ENCODE measurements around the gene EEF1A2. TPM values are rescaled to one million over a fixed set of nuclear protein-coding genes. Genes with fewer than 3 reads are reported as not detected.

EEF1A2 gene
- total and polyA plus RNA-seq, 12 donors = 59.5 to 407 (median 139) TPM

DNA sequence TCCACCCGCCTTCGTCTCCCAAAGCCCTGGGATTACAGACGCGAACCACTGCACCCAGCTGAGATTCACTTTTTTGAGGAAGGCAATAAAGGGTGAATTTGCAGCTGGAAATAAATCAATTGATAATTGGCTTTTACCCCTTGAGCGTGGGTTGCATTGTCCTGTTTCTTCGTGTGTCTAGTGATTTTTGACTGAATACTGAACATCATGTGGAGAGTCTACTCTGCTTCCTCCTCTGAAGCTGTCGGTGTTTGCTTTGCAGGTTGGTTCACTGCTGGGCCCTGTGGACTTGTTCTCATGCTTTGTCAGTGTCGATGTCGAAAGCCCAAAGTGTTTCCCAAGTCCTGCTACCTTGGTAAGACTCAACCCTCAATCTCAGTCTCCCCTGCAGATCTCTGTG, 5.8 kb upstream of the EEF1A2 start:
- no peaks in the 10 kb centered on the region for H3K4me1 ChIP-seq (replicated peaks in 1 of 2)
- no peaks in the 10 kb centered on the region for H3K36me3 ChIP-seq (replicated peaks in 1 of 2)
- H3K27ac ChIP-seq = no peak overlapping the region
- WGBS, 4 donors = 88 to 95% (median 92%) methylated on average over 9 of the region's 9 CpGs
- intact Hi-C loops (cut with DNase I) = no loop called here
- H3K4me3 ChIP-seq = no peak overlapping the region
- DNase-seq = no peak
- no peaks in the 10 kb centered on the region for H3K9me3 ChIP-seq (replicated peaks in 1 of 3)
- no peaks in the 10 kb centered on the region for H3K27me3 ChIP-seq
- TF ChIP-seq, protein P1, sequence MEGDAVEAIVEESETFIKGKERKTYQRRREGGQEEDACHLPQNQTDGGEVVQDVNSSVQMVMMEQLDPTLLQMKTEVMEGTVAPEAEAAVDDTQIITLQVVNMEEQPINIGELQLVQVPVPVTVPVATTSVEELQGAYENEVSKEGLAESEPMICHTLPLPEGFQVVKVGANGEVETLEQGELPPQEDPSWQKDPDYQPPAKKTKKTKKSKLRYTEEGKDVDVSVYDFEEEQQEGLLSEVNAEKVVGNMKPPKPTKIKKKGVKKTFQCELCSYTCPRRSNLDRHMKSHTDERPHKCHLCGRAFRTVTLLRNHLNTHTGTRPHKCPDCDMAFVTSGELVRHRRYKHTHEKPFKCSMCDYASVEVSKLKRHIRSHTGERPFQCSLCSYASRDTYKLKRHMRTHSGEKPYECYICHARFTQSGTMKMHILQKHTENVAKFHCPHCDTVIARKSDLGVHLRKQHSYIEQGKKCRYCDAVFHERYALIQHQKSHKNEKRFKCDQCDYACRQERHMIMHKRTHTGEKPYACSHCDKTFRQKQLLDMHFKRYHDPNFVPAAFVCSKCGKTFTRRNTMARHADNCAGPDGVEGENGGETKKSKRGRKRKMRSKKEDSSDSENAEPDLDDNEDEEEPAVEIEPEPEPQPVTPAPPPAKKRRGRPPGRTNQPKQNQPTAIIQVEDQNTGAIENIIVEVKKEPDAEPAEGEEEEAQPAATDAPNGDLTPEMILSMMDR (IDR thresholded peaks at IDR 0.05) = no peak
- no peak for TF ChIP-seq POLR2A (IDR thresholded peaks at IDR 0.05)

DNA sequence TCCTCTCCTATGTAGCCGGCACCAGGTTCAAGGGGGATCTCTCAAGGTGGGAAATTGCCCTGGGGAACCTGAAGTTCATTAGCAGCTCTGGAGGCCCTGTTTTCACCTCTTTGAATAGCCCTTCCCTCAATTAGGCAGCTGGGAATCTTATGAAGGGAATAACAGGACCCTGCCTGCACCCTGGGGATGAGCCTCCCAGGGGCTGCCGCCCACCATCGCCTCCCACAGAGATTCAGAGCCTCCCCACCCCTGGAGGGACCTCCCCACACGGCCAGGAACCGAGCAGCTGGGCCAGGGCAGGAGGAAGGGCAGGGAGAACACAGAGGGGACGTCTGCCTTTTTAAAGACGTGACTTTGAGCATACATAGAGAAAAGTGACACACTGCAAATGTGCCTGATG, 4.6 kb upstream of the EEF1A2 start:
- 53 to 61% (median 54%) methylated on average over 6 to 7 of the region's 7 CpGs for WGBS, 4 donors
- intact Hi-C loops (cut with DNase I) = no loop called here
- no peaks in the 10 kb centered on the region for H3K9me3 ChIP-seq (replicated peaks in 1 of 3)
- H3K4me3 ChIP-seq = no peak overlapping the region
- H3K4me1 ChIP-seq (replicated peaks in 1 of 2) = peaks cover 0 to 4% of the 10 kb centered on the region in 2 donors
- H3K36me3 ChIP-seq (replicated peaks in 1 of 2) = no peaks in the 10 kb centered on the region
- no peak for TF ChIP-seq POLR2A (IDR thresholded peaks at IDR 0.05)
- TF ChIP-seq, protein P1 (IDR thresholded peaks at IDR 0.05) = no peak
- no peak for DNase-seq
- no peak overlapping the region for H3K27ac ChIP-seq
- no peaks in the 10 kb centered on the region for H3K27me3 ChIP-seq

DNA sequence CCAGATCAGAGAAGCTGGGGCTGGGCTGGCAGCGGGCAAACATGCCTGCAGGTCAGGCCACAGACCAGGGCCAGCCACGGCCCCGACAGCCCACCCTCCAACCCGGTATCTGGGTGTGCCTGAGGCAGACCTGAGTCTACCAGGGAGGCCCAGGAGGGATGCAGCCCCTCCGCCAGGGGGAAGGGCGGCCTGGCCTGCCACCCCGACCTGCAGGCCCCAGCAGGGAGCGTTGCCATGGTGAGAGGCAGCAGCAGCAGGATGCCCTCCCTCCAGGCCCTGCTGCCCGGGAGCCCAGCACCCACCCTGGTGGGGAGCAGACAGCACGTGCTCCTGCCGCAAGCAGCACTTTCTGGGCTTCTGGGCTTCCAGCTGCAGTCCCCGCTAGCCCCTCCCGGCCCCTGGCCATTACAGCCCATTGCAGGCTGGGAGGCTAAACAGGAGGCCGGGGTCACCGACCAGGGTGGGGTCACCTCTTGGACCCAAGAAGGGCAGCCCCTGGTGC, 3.8 kb upstream of the EEF1A2 start:
- no peaks in the 10 kb centered on the region for H3K9me3 ChIP-seq (replicated peaks in 1 of 3)
- H3K4me3 ChIP-seq = no peak overlapping the region
- H3K27ac ChIP-seq = peak overlapping the region in 1 of 5 donors; percentile 78
- H3K27me3 ChIP-seq = no peaks in the 10 kb centered on the region
- peaks cover 6 to 7% of the 10 kb centered on the region in 2 donors for H3K4me1 ChIP-seq (replicated peaks in 1 of 2)
- intact Hi-C loops (cut with DNase I) = no loop called here
- no peaks in the 10 kb centered on the region for H3K36me3 ChIP-seq (replicated peaks in 1 of 2)
- no peak for DNase-seq
- 68 to 100% (median 73%) methylated on average over 1 to 15 of the region's 15 CpGs for WGBS, 4 donors
- no peak for TF ChIP-seq POLR2A (IDR thresholded peaks at IDR 0.05)
- TF ChIP-seq, protein P1 (IDR thresholded peaks at IDR 0.05) = no peak

DNA sequence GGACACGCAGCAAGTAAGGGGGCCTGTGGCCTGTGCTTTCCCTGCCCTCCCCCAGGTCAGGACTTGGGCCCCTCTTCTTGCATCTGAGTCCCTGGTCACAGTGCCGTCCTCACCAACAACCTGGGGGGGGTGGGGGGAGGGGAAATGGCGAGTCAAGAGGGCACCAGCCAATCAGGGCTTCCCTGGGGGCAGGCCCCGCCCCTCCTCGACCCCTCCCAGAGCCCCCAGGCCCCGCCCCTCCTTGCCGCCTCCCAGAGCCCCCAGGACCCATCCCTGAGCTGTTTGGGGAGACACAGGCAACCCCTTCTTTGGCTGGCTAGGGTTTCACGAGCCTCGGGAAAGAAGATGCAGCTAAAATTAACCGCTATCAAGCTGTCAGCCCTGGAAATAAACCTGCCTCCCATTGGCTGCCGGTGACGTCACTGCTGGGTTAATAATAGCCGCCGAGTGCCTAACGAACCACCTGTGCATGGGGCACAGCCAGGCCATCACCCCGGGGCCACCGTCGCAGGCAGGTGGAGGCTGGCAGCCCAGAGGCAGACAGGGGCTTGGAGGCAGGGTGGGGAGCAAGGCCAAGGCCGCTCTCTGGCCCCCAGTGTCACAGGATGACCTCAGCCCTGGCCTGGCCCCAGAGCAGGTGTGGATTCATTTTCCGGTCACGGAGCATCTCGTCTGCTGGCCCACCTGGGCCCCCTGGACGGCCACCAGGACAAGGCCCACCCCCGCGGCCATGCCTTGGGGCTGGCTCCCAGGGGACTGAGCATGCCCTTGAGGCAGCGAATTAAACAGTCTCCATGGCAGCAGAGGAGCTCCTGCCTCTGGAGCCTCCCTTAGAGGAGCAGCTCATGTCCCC, 3.2 kb upstream of the EEF1A2 start:
- Histone ChIP-seq H3K4me3 (no peak overlapping the region), H3K9me3 (replicated peaks in 1 of 3) (no peaks in the 10 kb centered on the region), H3K27me3 (no peaks in the 10 kb centered on the region), H3K4me1 (replicated peaks in 1 of 2) (peaks cover 8% of the 10 kb centered on the region in 2 donors), H3K27ac (peak overlapping the region in 1 of 5 donors; percentile 78), H3K36me3 (replicated peaks in 1 of 2) (no peaks in the 10 kb centered on the region)
- TF ChIP-seq POLR2A (IDR thresholded peaks at IDR 0.05) = no peak
- TF ChIP-seq, protein P1 (IDR thresholded peaks at IDR 0.05) = no peak
- intact Hi-C loops (cut with DNase I) = no loop called here
- peak in 4 of 7 donors; percentile 19 to 92 (median 46) for DNase-seq
- WGBS, 4 donors = 20 to 25% (median 21%) methylated on average over 3 to 26 of the region's 26 CpGs
